Prostate gland (tissue), 2 donors: Measurements from ENCODE around the gene GUCY1A2.

Experiments
- POLR2A ChIP-seq: fragments of 450-650 bp; IDR thresholded peaks from one replicate; pipeline ENCODE4 v1.6.1; 2016; ENCODE audit warnings: antibody characterized with exemption, mild to moderate bottlenecking
- POLR2AphosphoS5 ChIP-seq: sonication (generic); formaldehyde crosslinking; IDR thresholded peaks from one replicate; pipeline ENCODE4 v1.6.1; 2017; ENCODE audit warnings: antibody characterized with exemption
- TF ChIP-seq, protein P1 (sequence below), 4 experiments: fragments of 200-600 bp in 2 of 4; fragments of 450-650 bp in 2 of 4; sonication (generic) in 2 of 4; IDR thresholded peaks; 1 replicate in 3 of 4; 2 replicates in 1 of 4; pipeline ENCODE4 v1.5.1; 2016 to 2019; ENCODE audit warnings: antibody characterized with exemption in 4 of 4, mild to moderate bottlenecking in 2 of 4, moderate library complexity in 2 of 4

- TF ChIP-seq, protein P1, sequence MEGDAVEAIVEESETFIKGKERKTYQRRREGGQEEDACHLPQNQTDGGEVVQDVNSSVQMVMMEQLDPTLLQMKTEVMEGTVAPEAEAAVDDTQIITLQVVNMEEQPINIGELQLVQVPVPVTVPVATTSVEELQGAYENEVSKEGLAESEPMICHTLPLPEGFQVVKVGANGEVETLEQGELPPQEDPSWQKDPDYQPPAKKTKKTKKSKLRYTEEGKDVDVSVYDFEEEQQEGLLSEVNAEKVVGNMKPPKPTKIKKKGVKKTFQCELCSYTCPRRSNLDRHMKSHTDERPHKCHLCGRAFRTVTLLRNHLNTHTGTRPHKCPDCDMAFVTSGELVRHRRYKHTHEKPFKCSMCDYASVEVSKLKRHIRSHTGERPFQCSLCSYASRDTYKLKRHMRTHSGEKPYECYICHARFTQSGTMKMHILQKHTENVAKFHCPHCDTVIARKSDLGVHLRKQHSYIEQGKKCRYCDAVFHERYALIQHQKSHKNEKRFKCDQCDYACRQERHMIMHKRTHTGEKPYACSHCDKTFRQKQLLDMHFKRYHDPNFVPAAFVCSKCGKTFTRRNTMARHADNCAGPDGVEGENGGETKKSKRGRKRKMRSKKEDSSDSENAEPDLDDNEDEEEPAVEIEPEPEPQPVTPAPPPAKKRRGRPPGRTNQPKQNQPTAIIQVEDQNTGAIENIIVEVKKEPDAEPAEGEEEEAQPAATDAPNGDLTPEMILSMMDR (IDR thresholded peaks at IDR 0.05): no peak
- no peak for TF ChIP-seq POLR2AphosphoS5
- no peak for TF ChIP-seq POLR2A
These were observed 228.9 kb downstream of the GUCY1A2 start for GRCh38 chr11:106789406-106789805.
